GM23338 (cell line): ENCODE measurements around the gene AOPEP. TPM values are rescaled to one million over a fixed set of nuclear protein-coding genes. Genes with fewer than 3 reads are reported as not detected.

Source experiments
- ATAC-seq: fragments of 200-7000 bp; cut with Tn5 transposase; 3 replicates; pipeline ENCODE4 v1.9.1; 2020
- DNase-seq: peaks from one replicate; pipeline ENCODE4 v3.0.0-alpha.2; 2015; ENCODE audit warnings: low spot score
- H2AFZ ChIP-seq: fragments of 200-600 bp; sonication (generic); 2 replicates; pipeline ENCODE4 v1.8.0; 2016; ENCODE audit warnings: antibody characterized with exemption, mild to moderate bottlenecking, moderate library complexity
- H3F3A ChIP-seq: fragments of 200-600 bp; sonication (generic); replicated peaks from 2 replicates; pipeline ENCODE4 v1.8.0; 2017; ENCODE audit warnings: antibody characterized with exemption, mixed run types, low read depth
- H3K27ac ChIP-seq: fragments of 200-600 bp; sonication (generic); 2 replicates; pipeline ENCODE4 v1.6.1; 2016; ENCODE audit warnings: low read depth
- H3K27me3 ChIP-seq: fragments of 200-600 bp; sonication (generic); 2 replicates; pipeline ENCODE4 v1.8.0; 2016; ENCODE audit warnings: mild to moderate bottlenecking, mixed run types, moderate library complexity; ENCODE audit not compliant: insufficient read depth
- H3K36me3 ChIP-seq: fragments of 200-600 bp; sonication (generic); 2 replicates; pipeline ENCODE4 v1.8.0; 2016; ENCODE audit warnings: mild to moderate bottlenecking; ENCODE audit not compliant: insufficient read depth
- H3K4me1 ChIP-seq: fragments of 200-600 bp; sonication (generic); 2 replicates; pipeline ENCODE4 v1.8.0; 2016; ENCODE audit warnings: mild to moderate bottlenecking, moderate library complexity; ENCODE audit not compliant: insufficient read depth
- H3K4me2 ChIP-seq: fragments of 200-600 bp; sonication (generic); 2 replicates; pipeline ENCODE4 v1.7.1; 2017; ENCODE audit warnings: mixed run types
- H3K4me3 ChIP-seq: fragments of 200-600 bp; sonication (generic); 2 replicates; pipeline ENCODE4 v1.6.1; 2016; ENCODE audit warnings: mixed run types
- H3K79me2 ChIP-seq: fragments of 200-600 bp; sonication (generic); replicated peaks from 2 replicates; pipeline ENCODE4 v1.8.0; 2017; ENCODE audit warnings: mild to moderate bottlenecking; ENCODE audit not compliant: insufficient read depth
- H3K9me2 ChIP-seq: fragments of 200-600 bp; sonication (generic); 2 replicates; pipeline ENCODE4 v1.8.0; 2017; ENCODE audit not compliant: insufficient read depth
- H4K20me1 ChIP-seq: fragments of 200-600 bp; sonication (generic); replicated peaks from 2 replicates; pipeline ENCODE4 v1.8.0; 2017; ENCODE audit warnings: mild to moderate bottlenecking; ENCODE audit not compliant: insufficient read depth
- H3K27ac Mint-ChIP-seq: 2 replicates; pipeline ENCODE4 v1.8.0; 2020; ENCODE audit warnings: inconsistent platforms, mild to moderate bottlenecking, moderate library complexity, mixed read lengths
- H3K27me3 Mint-ChIP-seq: 3 replicates; pipeline ENCODE4 v1.8.0; 2022; ENCODE audit warnings: low read depth, mild to moderate bottlenecking, moderate library complexity, mixed read lengths, inconsistent platforms; ENCODE audit not compliant: insufficient read depth, poor library complexity
- H3K36me3 Mint-ChIP-seq: 3 replicates; pipeline ENCODE4 v1.8.0; 2021; ENCODE audit warnings: low read depth, mild to moderate bottlenecking, inconsistent platforms, moderate library complexity, mixed read lengths
- H3K4me1 Mint-ChIP-seq: 3 replicates; pipeline ENCODE4 v1.8.0; 2020; ENCODE audit warnings: mild to moderate bottlenecking, inconsistent platforms, mixed read lengths
- H3K4me3 Mint-ChIP-seq: 3 replicates; pipeline ENCODE4 v1.8.0; 2021; ENCODE audit warnings: moderate library complexity, mild to moderate bottlenecking, inconsistent platforms, mixed read lengths
- H3K9me3 Mint-ChIP-seq: 3 replicates; pipeline ENCODE4 v1.8.0; 2020; ENCODE audit warnings: moderate library complexity, mild to moderate bottlenecking, inconsistent platforms, mixed read lengths
- CREB1 ChIP-seq: fragments of 250-450 bp; sonication (Bioruptor Pico); IDR thresholded peaks from 2 replicates; pipeline ENCODE4 v1.5.0; 2020; ENCODE audit warnings: low read depth, mild to moderate bottlenecking, moderate library complexity
- EZH2 ChIP-seq: fragments of 200-600 bp; sonication (generic); IDR thresholded peaks from one replicate; pipeline ENCODE4 v1.8.0; 2017; ENCODE audit warnings: antibody characterized with exemption, mild to moderate bottlenecking, low read depth; ENCODE audit not compliant: unreplicated experiment
- NANOG ChIP-seq: IDR thresholded peaks from 2 replicates; pipeline ENCODE4 v1.6.1; 2016; ENCODE audit warnings: antibody characterized with exemption, borderline replicate concordance
- POLR2AphosphoS5 ChIP-seq: IDR thresholded peaks from 2 replicates; pipeline ENCODE4 v1.6.1; 2016; ENCODE audit warnings: antibody characterized with exemption, low read depth
- REST ChIP-seq: IDR thresholded peaks from one replicate; pipeline ENCODE4 v1.6.1; 2018; ENCODE audit warnings: antibody characterized with exemption; ENCODE audit not compliant: unreplicated experiment
- ZNF114 ChIP-seq: fragments of 250-450 bp; sonication (Bioruptor Pico); IDR thresholded peaks from 2 replicates; pipeline ENCODE4 v1.5.0; 2020; ENCODE audit warnings: mild to moderate bottlenecking, moderate library complexity
- polyA plus RNA-seq: library from polyadenylated mRNA; unstranded; fragments of >200 nt; fragmentation: Nextera tagmentation; extraction: Ambion mirVana; gene quantifications from 2 replicates; pipeline ENCODE4 v1.2.1, GENCODE V29; 2016
- total RNA-seq: library from RNA; depleted of rRNA; stranded (reverse); fragments of >200 nt; shearing (Covaris generic); gene quantifications from 2 replicates; pipeline ENCODE4 v1.2.3, GENCODE V29; 2014
- TF ChIP-seq, protein P1 (sequence below), 2 experiments: fragments of 200-600 bp in 1 of 2; sonication (generic) in 1 of 2; conservative IDR thresholded peaks; 2 replicates each; pipeline versions ENCODE4 v1.5.1 to v1.6.1; 2016 to 2017; ENCODE audit warnings: antibody characterized with exemption in 2 of 2, low read depth in 2 of 2, mild to moderate bottlenecking in 2 of 2, moderate library complexity in 1 of 2
- TF ChIP-seq, protein P2 (sequence below): fragments of 250-450 bp; sonication (Bioruptor Pico); IDR thresholded peaks from 2 replicates; pipeline ENCODE4 v1.5.0; 2020; ENCODE audit warnings: mild to moderate bottlenecking, moderate library complexity
- TF ChIP-seq, protein P3 (sequence below): IDR thresholded peaks from 2 replicates; pipeline ENCODE4 v1.6.1; 2016; ENCODE audit warnings: antibody characterized with exemption

The AOPEP gene
- total and polyA plus RNA-seq, 2 experiments from 2014 or later, result 7.0 to 16.5 TPM

GRCh38 chr9:94999832-95000231 lies 273.3 kb downstream of the AOPEP start:
- TF ChIP-seq EZH2 (no peak), ZNF114 (no peak), NANOG (no peak), CREB1 (CRISPR knock-in tag) (no peak), POLR2AphosphoS5 (no peak), REST (no peak)
- TF ChIP-seq, protein P1, sequence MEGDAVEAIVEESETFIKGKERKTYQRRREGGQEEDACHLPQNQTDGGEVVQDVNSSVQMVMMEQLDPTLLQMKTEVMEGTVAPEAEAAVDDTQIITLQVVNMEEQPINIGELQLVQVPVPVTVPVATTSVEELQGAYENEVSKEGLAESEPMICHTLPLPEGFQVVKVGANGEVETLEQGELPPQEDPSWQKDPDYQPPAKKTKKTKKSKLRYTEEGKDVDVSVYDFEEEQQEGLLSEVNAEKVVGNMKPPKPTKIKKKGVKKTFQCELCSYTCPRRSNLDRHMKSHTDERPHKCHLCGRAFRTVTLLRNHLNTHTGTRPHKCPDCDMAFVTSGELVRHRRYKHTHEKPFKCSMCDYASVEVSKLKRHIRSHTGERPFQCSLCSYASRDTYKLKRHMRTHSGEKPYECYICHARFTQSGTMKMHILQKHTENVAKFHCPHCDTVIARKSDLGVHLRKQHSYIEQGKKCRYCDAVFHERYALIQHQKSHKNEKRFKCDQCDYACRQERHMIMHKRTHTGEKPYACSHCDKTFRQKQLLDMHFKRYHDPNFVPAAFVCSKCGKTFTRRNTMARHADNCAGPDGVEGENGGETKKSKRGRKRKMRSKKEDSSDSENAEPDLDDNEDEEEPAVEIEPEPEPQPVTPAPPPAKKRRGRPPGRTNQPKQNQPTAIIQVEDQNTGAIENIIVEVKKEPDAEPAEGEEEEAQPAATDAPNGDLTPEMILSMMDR (conservative IDR thresholded peaks at IDR 0.05; ENCODE audit: low read depth in 2 of 2), result no peak
- TF ChIP-seq, protein P2, sequence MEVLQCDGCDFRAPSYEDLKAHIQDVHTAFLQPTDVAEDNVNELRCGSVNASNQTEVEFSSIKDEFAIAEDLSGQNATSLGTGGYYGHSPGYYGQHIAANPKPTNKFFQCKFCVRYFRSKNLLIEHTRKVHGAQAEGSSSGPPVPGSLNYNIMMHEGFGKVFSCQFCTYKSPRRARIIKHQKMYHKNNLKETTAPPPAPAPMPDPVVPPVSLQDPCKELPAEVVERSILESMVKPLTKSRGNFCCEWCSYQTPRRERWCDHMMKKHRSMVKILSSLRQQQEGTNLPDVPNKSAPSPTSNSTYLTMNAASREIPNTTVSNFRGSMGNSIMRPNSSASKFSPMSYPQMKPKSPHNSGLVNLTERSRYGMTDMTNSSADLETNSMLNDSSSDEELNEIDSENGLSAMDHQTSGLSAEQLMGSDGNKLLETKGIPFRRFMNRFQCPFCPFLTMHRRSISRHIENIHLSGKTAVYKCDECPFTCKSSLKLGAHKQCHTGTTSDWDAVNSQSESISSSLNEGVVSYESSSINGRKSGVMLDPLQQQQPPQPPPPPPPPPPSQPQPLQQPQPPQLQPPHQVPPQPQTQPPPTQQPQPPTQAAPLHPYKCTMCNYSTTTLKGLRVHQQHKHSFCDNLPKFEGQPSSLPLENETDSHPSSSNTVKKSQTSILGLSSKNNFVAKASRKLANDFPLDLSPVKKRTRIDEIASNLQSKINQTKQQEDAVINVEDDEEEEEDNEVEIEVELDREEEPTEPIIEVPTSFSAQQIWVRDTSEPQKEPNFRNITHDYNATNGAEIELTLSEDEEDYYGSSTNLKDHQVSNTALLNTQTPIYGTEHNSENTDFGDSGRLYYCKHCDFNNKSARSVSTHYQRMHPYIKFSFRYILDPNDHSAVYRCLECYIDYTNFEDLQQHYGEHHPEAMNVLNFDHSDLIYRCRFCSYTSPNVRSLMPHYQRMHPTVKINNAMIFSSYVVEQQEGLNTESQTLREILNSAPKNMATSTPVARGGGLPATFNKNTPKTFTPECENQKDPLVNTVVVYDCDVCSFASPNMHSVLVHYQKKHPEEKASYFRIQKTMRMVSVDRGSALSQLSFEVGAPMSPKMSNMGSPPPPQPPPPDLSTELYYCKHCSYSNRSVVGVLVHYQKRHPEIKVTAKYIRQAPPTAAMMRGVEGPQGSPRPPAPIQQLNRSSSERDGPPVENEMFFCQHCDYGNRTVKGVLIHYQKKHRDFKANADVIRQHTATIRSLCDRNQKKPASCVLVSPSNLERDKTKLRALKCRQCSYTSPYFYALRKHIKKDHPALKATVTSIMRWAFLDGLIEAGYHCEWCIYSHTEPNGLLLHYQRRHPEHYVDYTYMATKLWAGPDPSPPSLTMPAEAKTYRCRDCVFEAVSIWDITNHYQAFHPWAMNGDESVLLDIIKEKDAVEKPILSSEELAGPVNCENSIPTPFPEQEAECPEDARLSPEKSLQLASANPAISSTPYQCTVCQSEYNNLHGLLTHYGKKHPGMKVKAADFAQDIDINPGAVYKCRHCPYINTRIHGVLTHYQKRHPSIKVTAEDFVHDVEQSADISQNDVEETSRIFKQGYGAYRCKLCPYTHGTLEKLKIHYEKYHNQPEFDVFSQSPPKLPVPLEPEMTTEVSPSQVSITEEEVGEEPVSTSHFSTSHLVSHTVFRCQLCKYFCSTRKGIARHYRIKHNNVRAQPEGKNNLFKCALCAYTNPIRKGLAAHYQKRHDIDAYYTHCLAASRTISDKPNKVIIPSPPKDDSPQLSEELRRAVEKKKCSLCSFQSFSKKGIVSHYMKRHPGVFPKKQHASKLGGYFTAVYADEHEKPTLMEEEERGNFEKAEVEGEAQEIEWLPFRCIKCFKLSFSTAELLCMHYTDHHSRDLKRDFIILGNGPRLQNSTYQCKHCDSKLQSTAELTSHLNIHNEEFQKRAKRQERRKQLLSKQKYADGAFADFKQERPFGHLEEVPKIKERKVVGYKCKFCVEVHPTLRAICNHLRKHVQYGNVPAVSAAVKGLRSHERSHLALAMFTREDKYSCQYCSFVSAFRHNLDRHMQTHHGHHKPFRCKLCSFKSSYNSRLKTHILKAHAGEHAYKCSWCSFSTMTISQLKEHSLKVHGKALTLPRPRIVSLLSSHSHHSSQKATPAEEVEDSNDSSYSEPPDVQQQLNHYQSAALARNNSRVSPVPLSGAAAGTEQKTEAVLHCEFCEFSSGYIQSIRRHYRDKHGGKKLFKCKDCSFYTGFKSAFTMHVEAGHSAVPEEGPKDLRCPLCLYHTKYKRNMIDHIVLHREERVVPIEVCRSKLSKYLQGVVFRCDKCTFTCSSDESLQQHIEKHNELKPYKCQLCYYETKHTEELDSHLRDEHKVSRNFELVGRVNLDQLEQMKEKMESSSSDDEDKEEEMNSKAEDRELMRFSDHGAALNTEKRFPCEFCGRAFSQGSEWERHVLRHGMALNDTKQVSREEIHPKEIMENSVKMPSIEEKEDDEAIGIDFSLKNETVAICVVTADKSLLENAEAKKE (CRISPR knock-in tag), result no peak
- TF ChIP-seq, protein P3, sequence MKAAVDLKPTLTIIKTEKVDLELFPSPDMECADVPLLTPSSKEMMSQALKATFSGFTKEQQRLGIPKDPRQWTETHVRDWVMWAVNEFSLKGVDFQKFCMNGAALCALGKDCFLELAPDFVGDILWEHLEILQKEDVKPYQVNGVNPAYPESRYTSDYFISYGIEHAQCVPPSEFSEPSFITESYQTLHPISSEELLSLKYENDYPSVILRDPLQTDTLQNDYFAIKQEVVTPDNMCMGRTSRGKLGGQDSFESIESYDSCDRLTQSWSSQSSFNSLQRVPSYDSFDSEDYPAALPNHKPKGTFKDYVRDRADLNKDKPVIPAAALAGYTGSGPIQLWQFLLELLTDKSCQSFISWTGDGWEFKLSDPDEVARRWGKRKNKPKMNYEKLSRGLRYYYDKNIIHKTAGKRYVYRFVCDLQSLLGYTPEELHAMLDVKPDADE, result no peak
- Histone ChIP-seq H2AFZ (no peak overlapping the region), H3K27ac (no peak overlapping the region), H3K9me2 (no peaks in the 10 kb centered on the region), H3K27me3 (peaks cover 31% of the 10 kb centered on the region), H4K20me1 (no peaks in the 10 kb centered on the region), H3K79me2 (no peaks in the 10 kb centered on the region), H3K36me3 (no peaks in the 10 kb centered on the region), H3K4me2 (no peak overlapping the region), H3K4me1 (peaks cover 8% of the 10 kb centered on the region; the same call in 1 of the 2 replicates), H3F3A (no peaks in the 10 kb centered on the region), H3K4me3 (no peak overlapping the region)
- DNase-seq (no peak), ATAC-seq (no peak)
- Mint-ChIP-seq H3K4me1 (peaks cover 19% of the 10 kb centered on the region), H3K36me3 (no peaks in the 10 kb centered on the region), H3K27ac (no peak overlapping the region), H3K4me3 (no peak overlapping the region), H3K9me3 (no peaks in the 10 kb centered on the region), H3K27me3 (peaks cover 11% of the 10 kb centered on the region)
